Erythroblast (primary cell): ENCODE data around the gene DDX19B.

Source experiments
- GATA1 ChIP-seq: IDR thresholded peaks from 2 replicates; pipeline ENCODE4 v1.6.1; 2011; ENCODE audit warnings: low read depth, mild to moderate bottlenecking, control low read depth, low read length, moderate library complexity
- POLR2A ChIP-seq: IDR thresholded peaks from 2 replicates; pipeline ENCODE4 v1.6.1; 2011; ENCODE audit warnings: mild to moderate bottlenecking, low read length

DNA sequence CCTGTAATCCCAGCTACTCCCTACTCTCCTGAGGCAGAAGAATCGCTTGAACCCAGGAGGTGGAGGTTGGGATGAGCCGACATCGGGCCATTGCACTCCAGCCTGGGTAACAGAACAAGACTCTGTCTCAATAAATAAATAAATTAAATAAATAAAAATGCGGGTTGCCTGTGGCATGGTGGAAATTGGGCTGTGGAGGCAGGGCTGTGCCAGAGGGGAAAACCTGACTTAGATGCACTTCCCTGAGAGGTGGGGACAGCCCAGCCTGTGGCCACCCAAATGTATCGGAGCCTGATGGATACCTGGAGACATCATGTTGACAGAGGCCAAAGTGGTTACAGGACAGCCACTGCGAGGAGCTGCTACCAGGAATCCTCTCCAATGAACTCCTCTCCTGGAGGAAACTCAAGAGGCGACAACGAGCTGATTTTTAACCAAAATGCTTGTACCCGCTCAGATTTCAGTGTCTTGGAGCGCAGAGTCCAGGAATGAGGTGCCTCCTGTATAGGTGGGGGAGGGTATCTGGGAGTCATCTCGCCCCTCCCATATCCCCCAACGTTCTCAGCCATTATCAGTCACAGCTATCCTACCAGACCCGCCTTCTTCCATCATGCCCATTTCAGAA lies 80.0 kb downstream of the DDX19B start:
- TF ChIP-seq POLR2A (no peak), GATA1 (no peak)
